ENCODE results near the gene PRICKLE4. TPM values are rescaled to one million over a fixed set of nuclear protein-coding genes. Genes with fewer than 3 reads are reported as not detected.

PRICKLE4 gene
- total RNA-seq, 3 donors from 2014 or later (not counting 1 experiment from before 2014, with no cell fraction given) = not detected

- peaks cover 37% of the 10 kb centered on the region for H3K36me3 ChIP-seq (ENCODE audit: control insufficient read depth, insufficient read depth, low read length)
- TF ChIP-seq CTCF (IDR thresholded peaks at IDR 0.05) = no peak
Observed at GRCh38 chr6:41770381-41771057, 10.1 kb upstream of the PRICKLE4 start.

GRCh38 chr6:41771058-41771983, 9.3 kb upstream of the PRICKLE4 start:
- peaks cover 37% of the 10 kb centered on the region for H3K36me3 ChIP-seq (ENCODE audit: control insufficient read depth, insufficient read depth, low read length)
- ATAC-seq = no peak
- no peaks in the 10 kb centered on the region for H3K9me3 Mint-ChIP-seq

More at GRCh38 chr6:41770381-41771057, 10.1 kb upstream of the PRICKLE4 start:
- no peaks in the 10 kb centered on the region for H3K9me3 Mint-ChIP-seq
- intact Hi-C loops (cut with micrococcal nuclease) = no loop called here
- WGBS (ENCODE audit: insufficient coverage) = 96% methylated on average over 30 of the region's 30 CpGs
- no peak for DNase-seq
- H3K36me3 Mint-ChIP-seq = peaks cover 13% of the 10 kb centered on the region
- H3K27ac Mint-ChIP-seq = no peak overlapping the region
- Histone ChIP-seq H3K4me3 (ENCODE audit: low read length) (no peak overlapping the region), H3K27me3 (ENCODE audit: control insufficient read depth, insufficient read depth, low read length) (no peaks in the 10 kb centered on the region), H3K27ac (ENCODE audit: low read length) (no peak overlapping the region), H3K9me3 (ENCODE audit: control insufficient read depth, insufficient read depth, low read length) (no peaks in the 10 kb centered on the region), H3K4me1 (ENCODE audit: control insufficient read depth, insufficient read depth, low read length) (peaks cover 14% of the 10 kb centered on the region)
- no peak overlapping the region for H3K4me3 Mint-ChIP-seq
- no peaks in the 10 kb centered on the region for H3K27me3 Mint-ChIP-seq (ENCODE audit: low read depth in 2 of 2)
- H3K4me1 Mint-ChIP-seq = peaks cover 0 to 9% of the 10 kb centered on the region in 2 donors
- ATAC-seq = no peak

GRCh38 chr6:41774841-41775240, 5.7 kb upstream of the PRICKLE4 start:
- Histone ChIP-seq H3K27me3 (ENCODE audit: control insufficient read depth, insufficient read depth, low read length) (no peaks in the 10 kb centered on the region), H3K36me3 (ENCODE audit: control insufficient read depth, insufficient read depth, low read length) (peaks cover 37% of the 10 kb centered on the region), H3K27ac (ENCODE audit: low read length) (no peak overlapping the region), H3K4me1 (ENCODE audit: control insufficient read depth, insufficient read depth, low read length) (peaks cover 7% of the 10 kb centered on the region), H3K9me3 (ENCODE audit: control insufficient read depth, insufficient read depth, low read length) (no peaks in the 10 kb centered on the region), H3K4me3 (ENCODE audit: low read length) (no peak overlapping the region)
- peaks cover 13% of the 10 kb centered on the region for H3K36me3 Mint-ChIP-seq
- no peak for ATAC-seq
- H3K27ac Mint-ChIP-seq = no peak overlapping the region
- DNase-seq = no peak
- no peaks in the 10 kb centered on the region for H3K9me3 Mint-ChIP-seq
- H3K4me1 Mint-ChIP-seq = peaks cover 7 to 10% of the 10 kb centered on the region in 2 donors
- H3K27me3 Mint-ChIP-seq (ENCODE audit: low read depth in 2 of 2) = no peaks in the 10 kb centered on the region
- intact Hi-C loops (cut with micrococcal nuclease) = no loop called here
- 90% methylated on average over 3 of the region's 3 CpGs for WGBS (ENCODE audit: insufficient coverage)
- no peak overlapping the region for H3K4me3 Mint-ChIP-seq
- TF ChIP-seq CTCF (IDR thresholded peaks at IDR 0.05) = no peak

More at GRCh38 chr6:41771058-41771983, 9.3 kb upstream of the PRICKLE4 start:
- no peak for DNase-seq
- no peaks in the 10 kb centered on the region for H3K9me3 ChIP-seq (ENCODE audit: control insufficient read depth, insufficient read depth, low read length)
- Mint-ChIP-seq H3K27me3 (ENCODE audit: low read depth in 2 of 2) (no peaks in the 10 kb centered on the region), H3K27ac (no peak overlapping the region), H3K4me1 (peaks cover 0 to 9% of the 10 kb centered on the region in 2 donors), H3K4me3 (no peak overlapping the region), H3K36me3 (peaks cover 13% of the 10 kb centered on the region)
- no peak for TF ChIP-seq CTCF (IDR thresholded peaks at IDR 0.05)
- 93% methylated on average over 29 of the region's 29 CpGs for WGBS (ENCODE audit: insufficient coverage)
- intact Hi-C loops (cut with micrococcal nuclease) = no loop called here
- H3K4me3 ChIP-seq (ENCODE audit: low read length) = no peak overlapping the region
- H3K27me3 ChIP-seq (ENCODE audit: control insufficient read depth, insufficient read depth, low read length) = no peaks in the 10 kb centered on the region
- peaks cover 14% of the 10 kb centered on the region for H3K4me1 ChIP-seq (ENCODE audit: control insufficient read depth, insufficient read depth, low read length)
- no peak overlapping the region for H3K27ac ChIP-seq (ENCODE audit: low read length)

Measured in natural killer cell (primary cell).